SK-N-SH (cell line): Measurements from ENCODE around the gene EPB41L5.

ENCODE experiments used
- CTCF ChIP-seq: fragments of 200-600 bp; sonication (generic); IDR thresholded peaks from 2 replicates; pipeline ENCODE4 v1.6.1; 2017; ENCODE audit warnings: antibody characterized with exemption, mild to moderate bottlenecking, moderate library complexity
- FOXM1 ChIP-seq: IDR thresholded peaks from 2 replicates; pipeline ENCODE4 v1.4.0; 2012; ENCODE audit warnings: low read depth, mild to moderate bottlenecking
- GATA2 ChIP-seq: sonication (generic); formaldehyde crosslinking; IDR thresholded peaks from 2 replicates; pipeline ENCODE4 v1.5.0; 2020; ENCODE audit warnings: mild to moderate bottlenecking, missing genetic modification reagents
- MXI1 ChIP-seq: IDR thresholded peaks from 2 replicates; pipeline ENCODE4 v1.6.1; 2012; ENCODE audit warnings: mild to moderate bottlenecking, low read depth, low read length, improper control_type of control experiment
- NRF1 ChIP-seq: IDR thresholded peaks from 2 replicates; pipeline ENCODE4 v1.6.1; 2012; ENCODE audit warnings: low read depth, mild to moderate bottlenecking, low read length
- RAD21 ChIP-seq: IDR thresholded peaks from 2 replicates; pipeline ENCODE4 v1.6.1; 2012; ENCODE audit warnings: mild to moderate bottlenecking, low read length
- SIN3A ChIP-seq: IDR thresholded peaks from 2 replicates; pipeline ENCODE4 v1.6.1; 2012; ENCODE audit warnings: low read depth, mild to moderate bottlenecking, low read length, moderate library complexity, borderline replicate concordance
- SMC3 ChIP-seq: IDR thresholded peaks from 2 replicates; pipeline ENCODE4 v1.6.1; 2012; ENCODE audit warnings: low read depth, low read length, improper control_type of control experiment
- TAF1 ChIP-seq: IDR thresholded peaks from 2 replicates; pipeline ENCODE4 v1.6.1; 2012; ENCODE audit warnings: low read depth, mild to moderate bottlenecking, low read length, moderate library complexity, borderline replicate concordance
- TEAD4 ChIP-seq: IDR thresholded peaks from 2 replicates; pipeline ENCODE4 v1.4.0; 2012; ENCODE audit warnings: mild to moderate bottlenecking, borderline replicate concordance; ENCODE audit not compliant: insufficient read depth

DNA sequence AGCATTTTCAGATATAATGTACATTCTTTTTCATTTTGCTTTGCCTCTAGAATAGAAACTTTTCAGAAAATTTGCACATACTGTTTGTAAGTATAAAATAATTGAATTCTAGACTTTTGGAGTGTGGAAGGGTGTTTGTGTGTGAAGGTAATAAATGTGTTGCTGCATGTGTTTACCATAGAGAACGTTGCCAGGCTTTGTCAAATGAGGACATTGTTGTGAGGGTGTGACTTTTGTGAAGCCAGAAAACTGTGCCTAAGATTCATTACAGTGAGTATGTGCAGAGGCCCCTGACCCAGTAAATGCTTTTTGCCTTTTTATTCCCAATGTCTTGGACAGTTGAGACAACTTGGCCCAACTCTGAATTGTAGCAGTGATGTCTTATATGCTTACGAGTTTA, 30.4 kb upstream of the EPB41L5 start:
- no peak for TF ChIP-seq TEAD4
- TF ChIP-seq MXI1, result no peak
- no peak for TF ChIP-seq SMC3
- no peak for TF ChIP-seq CTCF
- TF ChIP-seq GATA2 (CRISPR knock-in tag), result no peak
- TF ChIP-seq RAD21, result no peak
- no peak for TF ChIP-seq TAF1
- TF ChIP-seq NRF1, result no peak
- no peak for TF ChIP-seq FOXM1
- no peak for TF ChIP-seq SIN3A
